8988T (cell line): ENCODE data around the gene FBXO28.

ENCODE experiments used
- DNase-seq: peaks from one replicate; pipeline ENCODE4 v3.0.0; 2011

Gene FBXO28

DNA sequence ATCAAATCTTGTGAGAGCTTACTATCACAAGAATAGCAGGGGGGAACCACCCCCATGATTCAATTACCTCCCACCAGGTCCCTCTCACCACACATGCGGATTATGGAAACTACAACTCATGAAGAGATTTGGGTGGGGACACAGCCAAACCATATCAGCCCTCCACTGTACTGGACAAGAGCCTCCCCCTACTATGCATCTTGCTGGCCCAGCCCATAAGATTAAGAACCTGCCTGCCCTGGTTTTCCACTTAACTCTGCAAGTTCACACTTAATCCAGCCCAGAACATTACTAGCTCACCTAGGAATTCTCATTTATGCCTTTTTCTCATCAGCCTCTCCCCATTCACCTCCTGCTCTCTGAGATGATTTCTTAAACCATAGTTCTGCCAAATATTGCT, 18.0 kb upstream of the FBXO28 start:
- no peak for DNase-seq

GRCh38 chr1:224096773-224097172, 17.1 kb upstream of the FBXO28 start:
- DNase-seq = no peak

DNA sequence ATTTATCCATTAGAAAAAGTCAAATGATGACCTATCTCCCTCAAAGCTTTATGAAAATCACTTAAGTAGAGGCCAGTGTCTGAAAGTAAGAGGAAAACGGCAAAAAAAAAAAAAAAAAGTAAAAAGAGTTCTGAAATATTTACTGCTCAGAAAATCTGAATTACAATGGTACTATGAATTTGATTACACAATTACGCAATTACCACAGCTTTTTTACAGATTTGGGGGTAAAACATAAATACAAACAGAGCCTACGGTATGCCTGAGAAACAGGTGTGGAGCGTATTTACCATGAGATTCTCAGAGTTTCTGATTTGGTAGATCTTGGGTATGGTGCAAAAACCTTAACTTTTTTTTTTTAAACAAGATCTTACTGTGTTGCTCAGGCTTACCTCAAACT, 15.9 kb upstream of the FBXO28 start:
- DNase-seq = no peak

DNA sequence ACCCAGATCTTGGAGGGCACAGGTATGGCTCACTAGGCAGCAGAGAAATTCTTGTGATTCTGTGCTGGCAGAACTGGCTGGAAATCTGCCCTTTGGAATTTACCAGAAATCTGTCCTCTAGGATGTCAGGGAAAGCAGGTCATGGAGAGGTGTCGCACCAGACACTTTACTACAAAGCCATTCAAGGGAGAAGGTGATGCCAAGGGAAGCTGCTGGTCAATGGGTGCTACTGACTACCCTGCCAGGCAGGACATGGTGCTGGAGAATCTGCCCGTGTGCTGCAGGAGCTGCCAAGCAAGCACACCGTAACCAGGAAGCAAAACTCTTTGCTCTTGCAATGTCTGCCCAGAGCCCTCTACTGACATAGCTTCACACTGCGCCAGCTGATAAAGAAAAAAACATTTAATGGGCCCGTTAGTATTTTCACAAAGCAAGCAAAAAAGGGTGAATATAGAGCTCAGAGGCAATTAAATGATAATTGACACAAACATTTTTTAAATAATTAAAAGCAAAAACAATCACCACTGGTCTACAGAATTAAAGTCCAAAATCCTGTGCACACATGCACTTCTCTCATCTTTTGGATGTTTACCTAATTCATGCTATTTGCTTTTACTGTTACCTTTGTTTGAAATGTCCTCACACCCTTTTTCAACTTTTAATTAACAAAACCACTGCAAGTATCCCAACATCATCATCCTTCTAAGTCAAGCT, 7.2 kb upstream of the FBXO28 start:
- DNase-seq = peak; percentile 62

DNA sequence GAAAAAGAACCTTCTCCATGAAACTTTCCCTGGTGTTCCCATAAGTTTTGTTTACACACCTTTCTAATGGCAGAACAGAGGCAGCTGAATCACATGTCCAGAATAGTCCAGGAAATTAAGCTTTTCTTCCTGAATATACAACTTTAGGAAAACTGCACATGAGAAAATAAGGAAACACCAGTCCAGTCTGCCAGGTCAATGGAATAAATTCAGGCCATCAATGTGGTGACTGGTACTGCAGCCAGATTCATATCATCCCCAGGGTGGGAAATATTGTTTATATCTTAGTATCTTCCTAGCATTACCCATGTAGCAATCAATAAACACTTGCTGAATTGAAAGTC, 6.7 kb upstream of the FBXO28 start:
- DNase-seq = no peak

DNA sequence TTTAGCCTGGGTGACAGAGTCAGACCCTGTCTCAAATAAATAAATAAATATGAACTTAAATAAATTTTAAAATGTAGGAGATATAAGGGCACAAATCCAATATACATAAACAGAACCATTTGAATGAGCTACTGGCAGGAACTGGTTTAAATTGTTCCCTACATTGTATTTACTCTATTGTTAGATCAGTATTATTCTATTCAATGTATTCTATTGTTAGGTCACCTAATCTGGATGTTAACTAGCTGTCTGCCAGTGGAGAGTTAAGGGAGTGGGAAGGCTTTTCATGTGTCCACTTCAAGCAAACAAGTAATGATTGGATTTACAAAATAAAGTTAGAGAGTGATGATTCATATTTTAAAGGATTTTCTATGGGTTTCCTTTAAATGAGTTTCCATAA, 4.9 kb upstream of the FBXO28 start:
- DNase-seq = no peak

DNA sequence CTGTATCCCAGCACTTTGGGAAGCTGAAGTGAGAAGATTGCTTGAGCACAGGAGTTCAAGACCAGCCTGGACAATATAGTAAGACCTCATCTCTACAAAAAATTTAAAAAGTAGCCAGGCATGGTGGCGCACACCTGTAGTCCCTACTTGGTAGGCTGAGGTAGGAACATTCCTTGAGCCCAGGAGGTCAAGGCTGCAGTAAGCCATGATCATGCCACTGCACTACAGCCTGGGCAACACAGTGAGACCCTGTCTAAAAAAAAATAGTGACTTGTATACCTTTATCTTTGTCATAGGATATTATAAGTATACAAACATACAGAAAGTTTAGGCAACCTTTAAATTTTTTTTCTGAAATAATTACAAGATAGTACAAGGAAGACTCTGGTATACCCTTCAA, 3.9 kb upstream of the FBXO28 start:
- DNase-seq = no peak

- DNase-seq = no peak
Measured at GRCh38 chr1:224113005-224113404, 906 bp upstream of the FBXO28 start.

DNA sequence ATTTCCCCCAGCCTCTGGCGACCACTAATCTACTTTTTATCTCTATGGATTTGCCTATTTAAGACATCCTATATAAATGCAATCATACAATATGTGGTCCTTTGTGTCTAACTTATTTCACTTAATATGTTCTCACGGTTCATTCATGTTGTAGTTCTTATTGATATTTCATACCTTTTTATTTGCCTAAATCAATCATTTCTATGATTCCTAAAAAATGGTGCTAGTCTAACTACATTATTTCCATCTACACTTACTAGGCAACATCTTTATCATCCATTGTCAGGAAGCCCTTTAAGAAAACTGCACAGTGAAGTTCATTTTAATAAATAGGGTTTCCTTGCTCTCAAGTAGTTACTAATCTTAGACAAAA, 380 bp upstream of the FBXO28 start:
- no peak for DNase-seq

- DNase-seq = no peak
Measured at GRCh38 chr1:224114787-224115175, 870 bp downstream of the FBXO28 start.

DNA sequence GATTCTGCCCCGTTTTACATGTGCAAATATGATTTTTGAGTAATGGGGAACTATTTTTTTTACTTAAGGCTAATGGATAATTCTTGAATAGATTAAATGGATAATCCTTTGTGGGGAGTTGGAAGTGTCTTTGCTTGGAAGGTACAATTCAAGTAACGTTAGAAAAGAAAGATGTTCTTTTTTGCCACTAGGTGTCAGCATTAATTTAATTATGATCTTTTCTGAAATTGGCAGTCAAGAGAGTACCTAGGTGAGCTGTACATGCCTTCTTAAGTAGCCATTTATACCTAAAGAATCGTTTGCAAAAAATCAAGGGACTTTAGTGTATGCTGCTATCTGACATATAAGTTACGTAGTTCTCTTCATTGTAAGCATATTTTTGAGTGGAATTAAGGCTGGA, 2.2 kb downstream of the FBXO28 start:
- no peak for DNase-seq

GRCh38 chr1:224118688-224119087, 4.8 kb downstream of the FBXO28 start:
- DNase-seq = no peak

GRCh38 chr1:224123136-224123535, 9.2 kb downstream of the FBXO28 start:
- no peak for DNase-seq

GRCh38 chr1:224124220-224124619, 10.3 kb downstream of the FBXO28 start:
- DNase-seq = no peak

DNA sequence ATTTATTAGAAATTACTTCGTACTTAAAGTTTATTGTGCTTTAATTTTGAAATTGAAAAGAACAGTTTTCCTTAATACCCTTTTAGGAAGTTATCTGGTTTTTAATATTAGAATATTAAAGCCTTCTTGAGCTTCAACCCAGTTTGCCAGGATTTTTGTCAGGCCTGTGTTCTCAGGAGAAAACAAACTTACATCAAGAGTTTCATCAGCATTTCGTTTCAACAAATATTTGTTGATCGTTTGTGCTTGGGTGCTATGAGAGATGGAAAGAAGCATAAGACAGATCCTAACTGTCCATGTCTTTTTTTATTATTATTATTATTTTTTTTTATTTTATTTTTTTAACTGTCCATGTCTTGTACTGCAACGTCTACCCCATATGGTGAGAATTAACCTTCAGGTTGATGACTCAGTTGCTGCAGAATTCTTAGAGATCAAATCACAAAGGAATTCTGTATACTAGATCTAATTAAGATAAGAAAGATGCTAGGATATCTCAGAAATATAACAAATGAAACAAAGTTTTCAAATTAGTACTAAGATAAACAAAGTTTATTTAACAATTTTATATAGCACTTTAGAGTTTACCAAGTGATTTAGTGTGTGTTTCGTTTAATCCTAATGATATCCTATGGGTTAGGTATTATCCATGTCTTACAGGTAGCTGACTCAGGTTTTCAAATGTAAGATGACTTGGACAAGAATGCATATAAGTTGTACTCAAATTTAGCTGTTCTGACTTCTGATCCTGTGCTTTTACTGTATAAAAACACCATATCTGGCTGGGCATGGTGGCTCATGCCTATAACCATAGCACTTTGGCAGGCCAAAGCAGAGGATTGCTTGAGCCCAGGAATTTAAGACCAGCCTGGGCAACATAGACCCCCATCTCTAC, 14.3 kb downstream of the FBXO28 start:
- DNase-seq = no peak

DNA sequence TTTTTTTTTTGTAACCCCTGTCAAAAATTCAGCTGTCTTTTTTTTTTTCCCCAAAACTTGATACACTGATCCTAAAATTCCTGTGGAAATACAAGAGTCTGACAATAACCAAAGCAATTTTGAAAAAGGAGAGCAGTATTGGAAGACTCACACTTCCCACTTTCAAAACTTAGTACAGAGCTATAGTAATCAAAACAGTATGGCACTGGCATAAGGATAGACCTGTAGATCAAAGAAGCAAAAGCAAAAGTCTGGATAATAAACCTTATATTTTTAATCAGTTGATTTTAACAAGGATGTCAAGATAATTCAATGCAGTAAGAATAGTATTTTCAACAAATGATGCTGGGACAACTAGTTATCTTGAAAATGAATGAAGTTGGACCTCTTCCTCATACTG, 17.3 kb downstream of the FBXO28 start:
- DNase-seq = no peak

GRCh38 chr1:224132901-224133300, 19.0 kb downstream of the FBXO28 start:
- no peak for DNase-seq

DNA sequence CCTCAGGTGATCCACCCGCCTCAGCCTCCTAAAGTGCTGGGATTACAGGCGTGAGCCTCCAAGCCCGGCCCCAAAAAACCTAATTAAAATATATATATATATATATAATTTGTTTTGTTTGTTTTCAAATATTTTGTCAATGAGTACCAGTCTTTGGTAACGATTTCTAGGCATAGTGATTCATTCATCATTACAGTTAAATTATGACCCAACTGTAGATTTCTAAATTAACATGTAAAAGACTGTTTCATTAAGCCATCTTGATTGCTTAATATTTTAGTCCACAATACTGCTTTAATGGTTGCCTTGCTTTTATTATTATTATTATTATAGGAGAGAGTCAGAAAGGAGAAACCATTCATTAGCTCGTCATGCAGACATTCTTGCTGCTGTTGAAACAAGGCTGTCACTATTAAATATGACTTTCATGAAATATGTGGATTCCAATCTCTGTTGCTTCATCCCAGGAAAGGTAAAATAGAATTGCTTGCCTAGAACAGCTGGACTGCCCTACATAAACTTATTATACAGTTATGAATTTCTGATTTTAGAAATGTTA, 19.9 kb downstream of the FBXO28 start:
- DNase-seq = no peak

GRCh38 chr1:224137518-224137917, 23.6 kb downstream of the FBXO28 start:
- no peak for DNase-seq

- no peak for DNase-seq
Measured at GRCh38 chr1:224138198-224138597, 24.3 kb downstream of the FBXO28 start.

GRCh38 chr1:224141693-224142092, 27.8 kb downstream of the FBXO28 start:
- no peak for DNase-seq

- DNase-seq = no peak
Measured at GRCh38 chr1:224149709-224150108, 35.8 kb downstream of the FBXO28 start.

- no peak for DNase-seq
Measured at GRCh38 chr1:224151117-224151516, 37.2 kb downstream of the FBXO28 start.

DNA sequence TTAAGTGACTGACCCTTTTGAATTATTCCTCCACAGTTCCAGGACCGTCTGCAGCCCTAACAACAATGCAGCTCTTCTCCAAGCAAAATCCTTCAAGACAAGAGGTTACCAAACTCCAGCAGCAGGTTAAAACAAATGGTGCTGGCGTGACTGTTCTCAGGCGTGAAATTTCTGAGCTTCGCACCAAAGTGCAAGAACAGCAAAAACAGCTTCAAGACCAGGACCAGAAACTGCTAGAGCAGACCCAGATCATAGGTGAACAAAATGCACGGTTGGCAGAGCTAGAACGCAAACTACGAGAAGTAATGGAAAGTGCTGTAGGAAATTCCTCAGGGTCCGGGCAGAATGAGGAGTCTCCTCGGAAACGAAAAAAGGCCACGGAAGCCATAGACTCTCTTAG, 43.4 kb downstream of the FBXO28 start:
- DNase-seq = no peak
